ENCODE results near the gene CCDC188.

CCDC188 gene

GRCh38 chr22:20184501-20185165 lies 33.8 kb upstream of the CCDC188 start:
- DNase-seq (ENCODE audit: low read depth): no peak

GRCh38 chr22:20183823-20184222 lies 33.0 kb upstream of the CCDC188 start:
- no peak for DNase-seq (ENCODE audit: low read depth)

- DNase-seq (ENCODE audit: low read depth): no peak
Measured at GRCh38 chr22:20183101-20183500, 32.2 kb upstream of the CCDC188 start.

- DNase-seq (ENCODE audit: low read depth): no peak
Measured at GRCh38 chr22:20182365-20182764, 31.5 kb upstream of the CCDC188 start.

GRCh38 chr22:20181884-20182236 lies 31.0 kb upstream of the CCDC188 start:
- DNase-seq (ENCODE audit: low read depth): no peak

GRCh38 chr22:20181194-20181883 lies 30.5 kb upstream of the CCDC188 start:
- DNase-seq (ENCODE audit: low read depth): no peak

GRCh38 chr22:20180640-20181039 lies 29.8 kb upstream of the CCDC188 start:
- DNase-seq (ENCODE audit: low read depth): no peak

GRCh38 chr22:20180245-20180630 lies 29.4 kb upstream of the CCDC188 start:
- no peak for DNase-seq (ENCODE audit: low read depth)

- DNase-seq (ENCODE audit: low read depth): no peak
Measured at GRCh38 chr22:20179455-20180244, 28.8 kb upstream of the CCDC188 start.

- DNase-seq (ENCODE audit: low read depth): no peak
Measured at GRCh38 chr22:20178915-20179227, 28.0 kb upstream of the CCDC188 start.

GRCh38 chr22:20178075-20178914 lies 27.4 kb upstream of the CCDC188 start:
- DNase-seq (ENCODE audit: low read depth): no peak

- DNase-seq (ENCODE audit: low read depth): no peak
Measured at GRCh38 chr22:20177217-20177911, 26.5 kb upstream of the CCDC188 start.

- no peak for DNase-seq (ENCODE audit: low read depth)
Measured at GRCh38 chr22:20176421-20177085, 25.7 kb upstream of the CCDC188 start.

- DNase-seq (ENCODE audit: low read depth): no peak
Measured at GRCh38 chr22:20175597-20175900, 24.7 kb upstream of the CCDC188 start.

- DNase-seq (ENCODE audit: low read depth): no peak
Measured at GRCh38 chr22:20174785-20175596, 24.1 kb upstream of the CCDC188 start.

GRCh38 chr22:20173772-20174171 lies 22.9 kb upstream of the CCDC188 start:
- no peak for DNase-seq (ENCODE audit: low read depth)

GRCh38 chr22:20173246-20173645 lies 22.4 kb upstream of the CCDC188 start:
- no peak for DNase-seq (ENCODE audit: low read depth)

- no peak for DNase-seq (ENCODE audit: low read depth)
Measured at GRCh38 chr22:20172141-20172613, 21.3 kb upstream of the CCDC188 start.

- DNase-seq (ENCODE audit: low read depth): no peak
Measured at GRCh38 chr22:20171288-20172140, 20.7 kb upstream of the CCDC188 start.

Data from activated T-cell treated with anti-CD3 and anti-CD28 coated beads for 24 hours (primary cell).